Right forelimb (tissue), 1 donor: ENCODE measurements around the gene LRCH3.

Experiments used
- DNase-seq: peaks from one replicate; pipeline ENCODE4 v3.0.0-alpha.2; 2018

Gene LRCH3

GRCh38 chr3:197791113-197791891, at the start of gene LRCH3:
TSS of gene LRCH3 (plus strand) at chr3:197791254. CDS start at chr3:197791279, 25 bp downstream.
- DNase-seq: peak; percentile 94

- DNase-seq: no peak
Observed at GRCh38 chr3:197742787-197743186, 48.3 kb upstream of the LRCH3 start.

GRCh38 chr3:197746209-197746608, 44.8 kb upstream of the LRCH3 start:
- no peak for DNase-seq

GRCh38 chr3:197746801-197747237, 44.2 kb upstream of the LRCH3 start:
- DNase-seq: no peak

- no peak for DNase-seq
Observed at GRCh38 chr3:197748597-197749314, 42.3 kb upstream of the LRCH3 start.

GRCh38 chr3:197749315-197749600, 41.8 kb upstream of the LRCH3 start:
- no peak for DNase-seq

GRCh38 chr3:197749601-197750395, 41.3 kb upstream of the LRCH3 start, which contains the start of gene FYTTD1:
TSS of gene FYTTD1 (plus strand) at chr3:197749883. CDS start at chr3:197749972, 89 bp downstream.
- peak; percentile 94 for DNase-seq

GRCh38 chr3:197750396-197750831, 40.6 kb upstream of the LRCH3 start:
- peak; percentile 78 for DNase-seq

GRCh38 chr3:197750858-197751737, 40.0 kb upstream of the LRCH3 start:
- DNase-seq: peak; percentile 54

GRCh38 chr3:197752107-197752506, 38.9 kb upstream of the LRCH3 start:
- no peak for DNase-seq

- DNase-seq: no peak
Observed at GRCh38 chr3:197753263-197753662, 37.8 kb upstream of the LRCH3 start.

- DNase-seq: no peak
Observed at GRCh38 chr3:197756704-197757103, 34.4 kb upstream of the LRCH3 start.

- DNase-seq: no peak
Observed at GRCh38 chr3:197758512-197758911, 32.5 kb upstream of the LRCH3 start.

GRCh38 chr3:197761784-197762183, 29.3 kb upstream of the LRCH3 start:
- no peak for DNase-seq

GRCh38 chr3:197775317-197775716, 15.7 kb upstream of the LRCH3 start:
- no peak for DNase-seq

GRCh38 chr3:197782230-197782629, 8.8 kb upstream of the LRCH3 start:
- no peak for DNase-seq

- DNase-seq: no peak
Observed at GRCh38 chr3:197784019-197784585, 7.0 kb upstream of the LRCH3 start.

GRCh38 chr3:197787412-197787811, 3.6 kb upstream of the LRCH3 start:
- DNase-seq: no peak

GRCh38 chr3:197789309-197789708, 1.7 kb upstream of the LRCH3 start:
- DNase-seq: no peak

GRCh38 chr3:197790033-197790432, 1.0 kb upstream of the LRCH3 start:
- DNase-seq: no peak

GRCh38 chr3:197791892-197792647, 1.0 kb downstream of the LRCH3 start:
- DNase-seq: no peak
